WTC11 (cell line): ENCODE results near the gene LPIN2. TPM values are rescaled to one million over a fixed set of nuclear protein-coding genes. Genes with fewer than 3 reads are reported as not detected.
A peak's percentile ranks its signal among the peaks of the same experiment; 100 is the strongest.

ENCODE experiments used
- ATAC-seq: fragments of 200-7000 bp; cut with Tn5 transposase; 2 replicates; pipeline ENCODE4 v1.10.0; 2021; ENCODE audit warnings: mild to moderate bottlenecking, moderate library complexity
- CTCF ChIA-PET: fragments of 300-600 bp; sonication (Branson Sonifier 250); formaldehyde crosslinking; loops from one replicate; lab custom pipeline; 2021; ENCODE audit warnings: antibody characterized with exemption; lab: Charles Lee
- POLR2A ChIA-PET: fragments of 350-600 bp; sonication (Branson Sonifier 250); formaldehyde crosslinking; loops from one replicate; lab custom pipeline; 2021; ENCODE audit warnings: antibody characterized with exemption; lab: Charles Lee
- DNase-seq: peaks from one replicate; pipeline ENCODE4 v3.0.0; 2021; ENCODE audit warnings: low spot score
- H3K27ac Mint-ChIP-seq: 2 replicates; pipeline ENCODE4 v1.8.0; 2021; ENCODE audit warnings: mixed read lengths
- H3K27me3 Mint-ChIP-seq: 2 replicates; pipeline ENCODE4 v1.8.0; 2021; ENCODE audit warnings: low read depth, mild to moderate bottlenecking, moderate library complexity, mixed read lengths
- H3K36me3 Mint-ChIP-seq: 2 replicates; pipeline ENCODE4 v1.8.0; 2021; ENCODE audit warnings: mixed read lengths
- H3K4me1 Mint-ChIP-seq: 2 replicates; pipeline ENCODE4 v1.8.0; 2022; ENCODE audit warnings: mixed read lengths
- H3K4me3 Mint-ChIP-seq: 2 replicates; pipeline ENCODE4 v1.8.0; 2021; ENCODE audit warnings: mild to moderate bottlenecking, moderate library complexity, mixed read lengths
- H3K9me3 Mint-ChIP-seq: 2 replicates; pipeline ENCODE4 v1.8.0; 2021; ENCODE audit warnings: mixed read lengths
- ATF3 ChIP-seq: sonication (generic); formaldehyde crosslinking; conservative IDR thresholded peaks from 2 replicates; pipeline ENCODE4 v1.8.1; 2022; ENCODE audit warnings: mild to moderate bottlenecking, missing genetic modification reagents
- CTCF ChIP-seq: fragments of 200-600 bp; IDR thresholded peaks from 2 replicates; pipeline ENCODE4 v1.8.0; 2022; ENCODE audit warnings: antibody characterized with exemption
- ETV6 ChIP-seq: sonication (generic); formaldehyde crosslinking; IDR thresholded peaks from 2 replicates; pipeline ENCODE4 v1.8.1; 2022; ENCODE audit warnings: mild to moderate bottlenecking, missing genetic modification reagents
- FOXK1 ChIP-seq: sonication (generic); formaldehyde crosslinking; IDR thresholded peaks from 2 replicates; pipeline ENCODE4 v1.8.0; 2022; ENCODE audit warnings: mild to moderate bottlenecking, moderate library complexity, missing genetic modification reagents
- FOXP1 ChIP-seq: sonication (generic); formaldehyde crosslinking; IDR thresholded peaks from 2 replicates; pipeline ENCODE4 v1.8.0; 2022; ENCODE audit warnings: missing genetic modification reagents, mild to moderate bottlenecking, moderate library complexity, borderline replicate concordance
- GABPB1 ChIP-seq: sonication (generic); formaldehyde crosslinking; IDR thresholded peaks from 2 replicates; pipeline ENCODE4 v1.8.1; 2023; ENCODE audit warnings: mild to moderate bottlenecking, missing genetic modification reagents
- IRF2 ChIP-seq: sonication (generic); formaldehyde crosslinking; IDR thresholded peaks from 2 replicates; pipeline ENCODE4 v1.8.0; 2022; ENCODE audit warnings: low read depth, missing genetic modification reagents, borderline replicate concordance
- KAT7 ChIP-seq: sonication (generic); formaldehyde crosslinking; IDR thresholded peaks from 2 replicates; pipeline ENCODE4 v1.8.1; 2023; ENCODE audit warnings: missing genetic modification reagents, mild to moderate bottlenecking, borderline replicate concordance
- MAX ChIP-seq: sonication (generic); formaldehyde crosslinking; IDR thresholded peaks from 2 replicates; pipeline ENCODE4 v1.8.0; 2022; ENCODE audit warnings: mild to moderate bottlenecking, missing genetic modification reagents
- RELA ChIP-seq: sonication (generic); formaldehyde crosslinking; IDR thresholded peaks from 2 replicates; pipeline ENCODE4 v1.8.1; 2022; ENCODE audit warnings: missing genetic modification reagents, mild to moderate bottlenecking, borderline replicate concordance
- SMAD4 ChIP-seq: sonication (generic); formaldehyde crosslinking; IDR thresholded peaks from 2 replicates; pipeline ENCODE4 v1.8.0; 2022; ENCODE audit warnings: mild to moderate bottlenecking, missing genetic modification reagents
- SOX15 ChIP-seq: fragments of 250-450 bp; sonication (Bioruptor Pico); IDR thresholded peaks from 2 replicates; pipeline ENCODE4 v1.9.0; 2021; ENCODE audit warnings: mild to moderate bottlenecking
- STAT6 ChIP-seq: sonication (generic); formaldehyde crosslinking; conservative IDR thresholded peaks from 2 replicates; pipeline ENCODE4 v1.8.1; 2023; ENCODE audit warnings: mild to moderate bottlenecking, low read depth, missing genetic modification reagents, moderate library complexity
- ZBTB43 ChIP-seq: sonication (generic); formaldehyde crosslinking; IDR thresholded peaks from 2 replicates; pipeline ENCODE4 v1.8.1; 2023; ENCODE audit warnings: mild to moderate bottlenecking, missing genetic modification reagents
- ZNF425 ChIP-seq: fragments of 250-450 bp; sonication (Bioruptor Pico); conservative IDR thresholded peaks from 2 replicates; pipeline ENCODE4 v1.9.0; 2021; ENCODE audit warnings: mild to moderate bottlenecking
- total RNA-seq: library from RNA; stranded (reverse); gene quantifications from 3 replicates; pipeline ENCODE4 v1.2.3, GENCODE V29; 2021

The LPIN2 gene
- total RNA-seq, 1 experiment from 2014 or later: 11.8 TPM

- TF ChIP-seq ZNF425 (CRISPR knock-in tag) (no peak), SOX15 (CRISPR knock-in tag) (no peak), SMAD4 (CRISPR knock-in tag) (no peak)
Measured at GRCh38 chr18:2985628-2986027, 27.3 kb downstream of the LPIN2 start (continued).

- Mint-ChIP-seq H3K4me3 (no peak overlapping the region), H3K27ac (no peak overlapping the region), H3K9me3 (no peaks in the 10 kb centered on the region), H3K36me3 (peaks cover 10% of the 10 kb centered on the region; the same call in 1 of the 2 replicates), H3K27me3 (no peaks in the 10 kb centered on the region), H3K4me1 (peaks cover 46% of the 10 kb centered on the region)
- TF ChIP-seq GABPB1 (CRISPR knock-in tag) (peak; percentile 76; the same call in 1 of the 2 replicates), IRF2 (no peak)
- no peak for ATAC-seq
- DNase-seq: no peak
- ChIA-PET POLR2A (no interaction called here), CTCF (interaction anchor here (0.7 to 2.2 kb wide), 9 partner anchors 8 to 78 kb away, joined by 3 to 13 read pairs (median 4); no protein-coding TSS in a partner anchor)
Measured at GRCh38 chr18:2984703-2985261, 28.2 kb downstream of the LPIN2 start.

- ATAC-seq: no peak
- CTCF ChIA-PET: interaction anchor here (0.5 kb wide), 1 partner anchor 15 kb away, joined by 3 read pairs; no protein-coding TSS in a partner anchor
- peaks cover 10% of the 10 kb centered on the region; the same call in 1 of the 2 replicates for H3K36me3 Mint-ChIP-seq
- DNase-seq: no peak
- peaks cover 50% of the 10 kb centered on the region for H3K4me1 Mint-ChIP-seq
- POLR2A ChIA-PET: no interaction called here
- TF ChIP-seq ETV6 (CRISPR knock-in tag) (no peak), KAT7 (CRISPR knock-in tag) (no peak), MAX (CRISPR knock-in tag) (no peak), ZBTB43 (CRISPR knock-in tag) (no peak), SMAD4 (CRISPR knock-in tag) (no peak)
- TF ChIP-seq, all 79 proteins: peak for 0
- no peak overlapping the region for H3K4me3 Mint-ChIP-seq
- H3K27ac Mint-ChIP-seq: 0 out of 2 replicates have a peak overlapping the region, but pooled peaks have one; percentile 24
- H3K9me3 Mint-ChIP-seq: no peaks in the 10 kb centered on the region
- H3K27me3 Mint-ChIP-seq: no peaks in the 10 kb centered on the region
Measured at GRCh38 chr18:2984091-2984490, 28.9 kb downstream of the LPIN2 start.

GRCh38 chr18:2983296-2983695 lies 29.6 kb downstream of the LPIN2 start:
- H3K27me3 Mint-ChIP-seq: no peaks in the 10 kb centered on the region
- ChIA-PET POLR2A (interaction anchor here (0.5 kb wide), 1 partner anchor 9 kb away, joined by 3 read pairs; no protein-coding TSS in a partner anchor), CTCF (interaction anchor here (1.0 kb wide), 1 partner anchor 80 kb away, joined by 3 read pairs; no protein-coding TSS in a partner anchor)
- DNase-seq: no peak
- H3K4me1 Mint-ChIP-seq: peaks cover 51% of the 10 kb centered on the region
- no peaks in the 10 kb centered on the region for H3K9me3 Mint-ChIP-seq
- no peak overlapping the region for H3K4me3 Mint-ChIP-seq
- peaks cover 11% of the 10 kb centered on the region for H3K36me3 Mint-ChIP-seq
- H3K27ac Mint-ChIP-seq: peak overlapping the region; percentile 48; the same call in 1 of the 2 replicates
- ATAC-seq: no peak
- no peak for TF ChIP-seq FOXP1 (CRISPR knock-in tag)
- no peak for TF ChIP-seq STAT6 (CRISPR knock-in tag)
- TF ChIP-seq FOXK1 (CRISPR knock-in tag): no peak
- no peak for TF ChIP-seq GABPB1 (CRISPR knock-in tag)
- no peak for TF ChIP-seq ATF3
- TF ChIP-seq SMAD4 (CRISPR knock-in tag): no peak
- TF ChIP-seq ZNF425 (CRISPR knock-in tag): no peak
- no peak for TF ChIP-seq ZBTB43 (CRISPR knock-in tag)
- no peak for TF ChIP-seq CTCF
- TF ChIP-seq RELA (CRISPR knock-in tag): no peak
